CD4-positive, alpha-beta T cell treated with Interleukin-2 at 100 ng/mL for 4 hours (primary cell): ENCODE measurements around the gene ERH.
"Not testable (repeated sequence)": the region's sequence is repeated elsewhere in the genome, so short reads cannot be mapped to it uniquely, and the experiment has no call there.

Source experiments
- DNase-seq: peaks from one replicate; pipeline ENCODE4 v3.0.0-alpha.2; 2020; ENCODE audit warnings: low spot score

Gene ERH

GRCh38 chr14:69395929-69396328 is 2.2 kb downstream of the ERH start:
- no peak for DNase-seq

GRCh38 chr14:69392481-69392880 is 5.6 kb downstream of the ERH start:
- no peak for DNase-seq

GRCh38 chr14:69391400-69391799 is 6.7 kb downstream of the ERH start:
- not testable (repeated sequence) for DNase-seq

GRCh38 chr14:69387311-69387710 is 10.8 kb downstream of the ERH start:
- DNase-seq: no peak

DNA sequence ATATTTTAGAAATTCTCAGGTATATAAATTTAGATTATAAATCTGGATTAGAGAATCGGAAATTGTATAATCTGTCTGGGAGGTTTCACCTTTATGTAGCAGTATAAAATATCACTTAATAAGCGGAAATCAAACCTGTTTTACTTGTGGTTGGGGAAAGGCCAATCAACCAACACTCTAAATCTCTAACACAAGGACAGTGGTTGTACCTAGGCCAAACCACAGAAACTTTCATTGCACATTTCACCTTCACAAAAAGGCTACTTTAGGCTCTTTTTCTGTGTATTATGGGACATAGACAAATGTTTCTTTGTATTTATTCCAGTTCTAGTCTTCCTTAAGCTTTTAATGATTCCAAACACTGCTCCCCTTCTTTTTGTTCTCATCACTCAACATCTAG is 19.8 kb downstream of the ERH start:
- no peak for DNase-seq

DNA sequence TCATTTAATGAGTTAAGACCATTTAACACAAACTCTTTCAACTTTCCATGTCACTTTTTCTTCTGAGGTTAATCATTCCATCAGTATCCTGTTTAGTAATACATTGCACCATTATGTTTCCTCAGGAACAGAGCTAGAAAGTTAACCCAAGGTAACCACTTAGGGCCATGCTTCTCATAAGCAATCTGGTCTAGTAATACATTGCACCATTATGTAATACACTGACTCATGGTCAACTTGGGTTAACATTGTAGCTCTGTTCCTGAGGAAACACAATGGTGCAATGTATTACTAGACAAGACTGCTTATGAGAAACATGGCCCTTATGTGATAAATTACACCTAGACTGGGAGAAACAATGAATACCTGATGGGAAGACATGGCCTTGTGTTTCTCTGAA is 21.7 kb downstream of the ERH start:
- DNase-seq: no peak

GRCh38 chr14:69375722-69376121 is 22.4 kb downstream of the ERH start:
- DNase-seq: no peak

DNA sequence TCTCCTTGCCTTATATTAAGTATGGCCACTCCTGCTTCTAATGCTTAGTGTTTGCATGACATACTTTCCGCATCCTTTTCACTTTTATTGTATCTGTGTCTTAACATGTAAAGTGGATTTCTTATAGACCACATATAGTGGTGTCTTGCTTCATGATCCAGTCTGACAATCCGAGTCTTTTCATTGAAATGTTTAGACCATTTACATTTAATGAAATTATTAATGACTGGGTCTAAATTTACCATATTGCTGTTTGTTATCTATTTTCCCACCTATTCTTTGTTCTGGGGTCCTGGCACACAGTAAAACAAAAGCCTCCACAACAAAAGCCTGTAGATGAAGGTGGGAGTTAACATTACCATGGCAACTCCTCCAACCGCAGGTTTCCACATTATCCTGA is 22.9 kb downstream of the ERH start:
- DNase-seq: no peak

GRCh38 chr14:69374235-69374634 is 23.9 kb downstream of the ERH start:
- DNase-seq: no peak

GRCh38 chr14:69373104-69373503 is 25.0 kb downstream of the ERH start:
- DNase-seq: no peak

- no peak for DNase-seq
These were observed 26.0 kb downstream of the ERH start for GRCh38 chr14:69372146-69372545.

- DNase-seq: no peak
These were observed 28.0 kb downstream of the ERH start for GRCh38 chr14:69370061-69370460.

DNA sequence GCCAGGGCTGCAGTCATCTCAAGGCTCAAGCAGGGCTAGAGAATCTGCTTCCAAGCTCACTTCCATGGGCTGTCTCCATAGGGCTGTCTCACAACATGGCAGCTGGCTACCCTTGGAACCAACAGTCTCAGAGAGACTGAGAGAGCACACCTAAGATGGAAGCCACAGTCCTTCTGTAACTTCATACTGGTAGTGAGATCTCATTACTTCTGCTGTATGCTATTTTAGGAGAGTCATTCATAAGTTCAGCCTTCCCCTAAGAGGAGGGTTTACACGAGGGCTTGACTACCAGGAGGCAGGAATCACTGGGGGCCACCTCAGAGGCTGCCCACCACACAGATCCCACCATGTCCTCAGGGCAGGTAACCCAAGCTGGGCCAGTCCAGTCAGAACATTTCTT is 29.7 kb downstream of the ERH start:
- no peak for DNase-seq

DNA sequence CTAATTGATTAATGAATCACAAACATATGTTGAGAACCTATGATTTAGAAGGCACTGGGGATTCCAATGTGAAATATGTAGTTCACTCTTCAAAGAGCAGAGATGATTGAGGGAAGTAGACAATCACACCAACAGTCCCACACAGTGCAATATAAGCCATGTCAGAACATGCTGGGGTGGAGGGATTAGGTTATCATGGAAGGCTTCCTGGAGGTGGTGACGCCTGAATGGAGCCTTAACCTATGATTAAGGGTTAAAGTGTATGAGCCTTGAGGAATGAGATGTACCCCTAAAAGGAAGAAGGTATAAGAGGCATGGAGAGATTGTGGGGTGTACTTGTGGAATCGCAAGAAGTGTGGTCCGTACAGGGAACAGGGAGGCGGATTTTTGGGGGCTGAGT is 31.3 kb downstream of the ERH start:
- no peak for DNase-seq

DNA sequence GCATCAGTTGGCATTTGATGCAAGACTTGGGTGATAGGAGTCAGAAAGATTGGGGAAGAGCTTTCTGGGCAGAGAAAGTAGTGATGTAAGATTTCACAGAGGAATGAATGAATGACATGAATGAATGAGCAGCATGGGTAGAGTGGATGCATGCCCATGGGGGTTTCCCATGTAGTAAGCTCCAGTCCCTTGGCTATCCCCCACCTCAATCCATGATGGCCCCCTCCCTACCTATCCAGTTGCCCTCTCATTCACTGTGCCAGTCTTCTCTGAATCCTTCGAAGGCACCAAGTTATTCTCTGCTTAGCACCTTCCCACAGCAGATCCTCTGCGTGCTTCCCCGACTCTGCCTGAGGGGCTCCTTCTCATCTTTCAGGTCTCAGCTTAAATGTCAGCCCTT is 32.0 kb downstream of the ERH start:
- DNase-seq: no peak

DNA sequence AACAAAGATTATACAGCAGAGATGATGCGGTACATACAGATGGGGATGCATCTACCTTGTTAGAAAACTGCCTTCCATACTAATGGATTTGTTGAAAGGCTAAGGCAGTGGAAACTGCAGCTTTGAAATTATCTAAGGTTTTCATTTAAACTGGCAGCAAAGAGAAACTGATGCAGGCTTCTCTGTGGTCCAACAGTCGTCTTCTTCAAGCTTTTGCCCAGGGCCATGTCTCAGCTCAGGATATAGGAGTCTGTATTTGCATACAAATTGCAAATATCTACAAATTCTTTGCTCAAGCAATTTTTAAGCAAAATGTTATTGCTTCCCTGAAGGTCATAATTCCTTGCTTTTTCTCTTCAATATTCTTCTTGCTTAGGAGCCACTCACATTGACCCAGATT is 33.7 kb downstream of the ERH start:
- DNase-seq: no peak

GRCh38 chr14:69363964-69364363 is 34.1 kb downstream of the ERH start:
- DNase-seq: no peak

DNA sequence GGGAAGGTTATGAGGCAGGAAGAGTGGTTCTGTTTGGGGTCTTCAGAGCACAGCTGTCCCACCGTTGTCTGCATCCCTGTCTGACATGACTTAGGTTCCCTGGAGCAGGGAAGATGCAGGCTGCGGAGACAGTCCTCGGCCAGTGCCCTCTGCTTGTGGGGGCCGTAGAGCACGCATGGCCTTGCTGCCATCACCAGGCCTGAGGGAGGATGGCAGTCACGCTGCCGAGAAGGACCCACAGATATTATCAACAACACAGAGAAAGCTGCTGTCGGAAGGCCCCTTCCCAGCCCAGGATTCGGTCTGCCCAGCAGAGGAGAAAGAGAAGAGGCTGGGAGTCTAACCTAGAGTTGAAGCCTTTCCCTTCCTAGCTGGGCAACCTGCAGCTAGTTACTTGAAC is 35.0 kb downstream of the ERH start:
- DNase-seq: no peak

DNA sequence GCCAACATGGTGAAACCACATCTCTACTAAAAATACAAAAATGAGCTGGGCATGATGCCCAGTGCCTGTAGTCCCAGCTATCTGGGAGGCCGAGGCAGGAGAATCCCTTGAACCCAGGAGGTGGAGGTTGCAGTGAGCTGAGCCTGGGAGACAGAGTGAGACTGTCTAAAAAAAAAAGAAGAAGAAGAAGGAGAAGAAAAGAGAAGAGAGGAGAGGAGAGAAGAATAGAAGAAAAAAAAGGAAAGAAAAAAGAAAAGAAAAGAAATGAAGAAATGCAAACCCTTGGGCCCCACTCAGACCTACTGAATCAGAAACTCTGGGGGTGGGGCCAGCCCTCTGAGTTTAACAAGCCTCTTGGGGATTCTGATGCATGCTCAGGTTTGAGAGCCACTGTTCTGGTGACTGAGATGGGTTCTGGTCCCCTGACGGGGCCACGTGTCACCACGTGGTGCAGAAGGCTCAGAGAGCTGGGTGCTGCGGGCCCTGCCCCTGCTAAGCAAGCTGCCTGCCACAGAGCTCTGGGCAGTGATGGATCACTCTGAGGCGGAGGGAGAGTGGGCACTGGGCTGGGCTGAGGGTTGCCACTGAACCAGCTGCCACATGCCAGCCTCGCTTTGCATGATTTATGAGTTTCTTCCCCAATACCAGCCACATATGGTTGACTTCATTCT is 37.5 kb downstream of the ERH start:
- no peak for DNase-seq

DNA sequence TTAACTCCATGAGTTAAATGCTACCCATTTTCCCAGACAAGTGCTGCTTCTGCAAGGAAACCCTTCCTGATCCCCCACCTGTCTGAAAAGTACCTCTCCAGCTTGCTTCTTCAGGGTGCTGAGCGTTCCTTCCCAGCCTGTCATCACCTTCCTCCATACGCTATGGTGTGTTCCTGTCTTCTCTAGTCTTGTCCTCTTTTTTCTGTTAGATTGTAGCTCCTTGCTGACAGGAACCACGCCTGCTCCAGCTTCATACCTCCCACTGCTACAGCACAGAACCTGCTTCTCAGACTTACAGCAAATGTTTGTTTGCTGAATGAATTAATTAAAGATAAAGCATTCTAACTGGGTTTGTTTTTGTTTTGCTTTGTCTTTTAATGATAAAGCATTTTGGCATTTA is 39.1 kb downstream of the ERH start:
- DNase-seq: no peak

DNA sequence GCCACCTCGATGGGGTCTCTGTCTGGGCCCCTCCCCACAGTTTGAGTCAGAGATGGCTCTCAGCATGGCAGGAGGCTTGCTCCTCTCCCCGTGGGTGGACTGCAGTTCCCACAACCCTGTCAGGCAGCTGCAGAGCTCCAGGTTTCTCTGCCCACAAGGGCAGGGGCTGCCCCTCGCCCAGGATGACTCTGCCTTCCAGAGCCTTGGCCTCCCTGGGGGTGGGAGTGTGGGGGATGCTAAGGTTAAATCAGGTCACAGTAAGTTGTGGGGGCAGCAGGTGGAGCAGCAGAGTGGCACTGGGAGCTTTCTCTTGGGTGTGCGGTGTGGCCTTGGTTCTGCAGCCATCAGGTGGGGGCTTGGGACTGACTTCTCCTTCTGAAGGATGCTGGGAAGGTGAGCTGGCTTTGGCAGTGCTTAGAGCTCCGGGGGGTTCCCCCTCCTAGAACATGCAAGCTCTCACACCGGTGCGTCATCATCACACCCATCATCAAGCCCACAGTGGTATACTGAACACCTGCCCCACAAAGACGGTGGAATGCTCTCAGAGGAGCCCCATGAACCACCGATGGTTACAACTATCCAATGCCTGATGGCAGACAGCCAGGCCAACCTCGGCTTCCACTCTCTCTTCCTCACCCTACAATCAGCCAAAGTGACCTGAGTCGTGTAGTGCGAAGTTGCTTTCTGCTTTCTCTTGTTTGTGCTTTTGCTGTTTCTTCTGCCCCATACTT is 39.7 kb downstream of the ERH start:
- DNase-seq: no peak

- no peak for DNase-seq
These were observed 40.4 kb downstream of the ERH start for GRCh38 chr14:69357544-69358200.

DNA sequence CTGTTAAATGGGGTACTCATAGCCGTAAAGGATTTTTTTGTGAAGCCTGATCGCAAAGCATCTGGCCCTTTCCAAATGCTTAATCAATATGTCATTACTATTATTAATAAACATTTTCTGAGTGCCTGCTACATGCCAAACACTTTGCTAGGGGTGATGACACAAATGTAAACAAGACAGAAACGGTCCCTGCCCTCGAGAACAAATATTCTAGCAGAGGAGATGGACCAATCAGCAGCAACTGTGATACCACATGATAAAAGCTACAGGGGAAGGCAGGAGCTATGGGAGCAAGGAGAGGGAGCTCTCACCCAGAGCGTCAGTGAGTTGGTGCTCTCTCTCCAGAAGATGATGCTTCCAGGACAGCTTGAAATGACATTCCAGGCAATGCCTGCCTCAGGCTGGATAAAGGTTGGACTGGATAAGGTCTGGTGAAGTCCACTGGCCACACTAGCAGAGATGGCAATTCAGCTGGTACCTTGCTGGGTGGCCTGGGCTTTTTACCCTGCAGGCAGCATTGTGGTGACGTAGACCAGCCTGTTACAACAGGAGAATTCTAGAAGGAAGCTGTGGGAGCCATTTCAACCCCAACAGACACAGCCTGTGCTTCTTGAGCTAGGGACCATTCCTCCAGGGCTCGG is 41.1 kb downstream of the ERH start:
- no peak for DNase-seq
